Activated gamma-delta T cell (primary cell): ENCODE results near the gene ASCC1.

Experiments used
- DNase-seq: peaks from one replicate; lab custom pipeline; 2025; lab: John Stamatoyannopoulos, UW

The ASCC1 gene

GRCh38 chr10:72097448-72098300, 118.4 kb downstream of the ASCC1 start:
- DNase-seq, result no peak

GRCh38 chr10:72096115-72097000, 119.7 kb downstream of the ASCC1 start:
- no peak for DNase-seq

- no peak for DNase-seq
Observed at GRCh38 chr10:72095195-72095594, 120.9 kb downstream of the ASCC1 start.

GRCh38 chr10:72094574-72094973, 121.5 kb downstream of the ASCC1 start:
- DNase-seq, result no peak

- no peak for DNase-seq
Observed at GRCh38 chr10:72093450-72093849, 122.6 kb downstream of the ASCC1 start.

- DNase-seq, result no peak
Observed at GRCh38 chr10:72092987-72093386, 123.1 kb downstream of the ASCC1 start.

- no peak for DNase-seq
Observed at GRCh38 chr10:72092171-72092924, 123.7 kb downstream of the ASCC1 start.

GRCh38 chr10:72090326-72090725, 125.8 kb downstream of the ASCC1 start:
- DNase-seq, result no peak

GRCh38 chr10:72089618-72090017, 126.5 kb downstream of the ASCC1 start:
- DNase-seq, result no peak

GRCh38 chr10:72088889-72089575, 127.0 kb downstream of the ASCC1 start:
- peak; percentile 32 for DNase-seq

- peak; percentile 49 for DNase-seq
Observed at GRCh38 chr10:72087969-72088888, 127.8 kb downstream of the ASCC1 start, which contains the start of gene SPOCK2. SPOCK2 (minus strand) TSS chr10:72088551; CDS start chr10:72088328, 223 bp downstream.

- DNase-seq, result peak; percentile 28
Observed at GRCh38 chr10:72087392-72087968, 128.6 kb downstream of the ASCC1 start.

GRCh38 chr10:72086466-72087391, 129.3 kb downstream of the ASCC1 start:
- DNase-seq, result peak; percentile 66

GRCh38 chr10:72085864-72086465, 130.1 kb downstream of the ASCC1 start:
- DNase-seq, result no peak

GRCh38 chr10:72085166-72085565, 130.9 kb downstream of the ASCC1 start:
- DNase-seq, result no peak

- peak; percentile 34 for DNase-seq
Observed at GRCh38 chr10:72083790-72084459, 132.2 kb downstream of the ASCC1 start.

- no peak for DNase-seq
Observed at GRCh38 chr10:72082856-72083789, 133.0 kb downstream of the ASCC1 start.
